HepG2 (cell line): ENCODE results near the gene GPT2. TPM values are rescaled to one million over a fixed set of nuclear protein-coding genes. Genes with fewer than 3 reads are reported as not detected.
A peak's percentile ranks its signal among the peaks of the same experiment; 100 is the strongest.

Experiments used
- ARNT2 ChIP-seq: sonication (generic); formaldehyde crosslinking; IDR thresholded peaks from 2 replicates; pipeline ENCODE4 v1.8.0; 2022; ENCODE audit warnings: mild to moderate bottlenecking, low read depth, missing genetic modification reagents, moderate library complexity
- CENPBD1 ChIP-seq: sonication (generic); formaldehyde crosslinking; IDR thresholded peaks from 2 replicates; pipeline ENCODE4 v1.8.0; 2022; ENCODE audit warnings: missing genetic modification reagents, low read depth, mild to moderate bottlenecking, borderline replicate concordance
- CSRNP1 ChIP-seq: sonication (generic); formaldehyde crosslinking; IDR thresholded peaks from 2 replicates; pipeline ENCODE4 v1.8.1; 2023; ENCODE audit warnings: mild to moderate bottlenecking, missing genetic modification reagents
- GMEB2 ChIP-seq: IDR thresholded peaks from 2 replicates; pipeline ENCODE4 v1.6.1; 2016; ENCODE audit warnings: missing biosample characterization, missing genetic modification reagents, low read depth
- HCFC1 ChIP-seq: fragments of 150-350 bp; IDR thresholded peaks from 2 replicates; pipeline ENCODE4 v1.6.1; 2014; ENCODE audit warnings: low read depth, low read length
- HOXA7 ChIP-seq: sonication (generic); formaldehyde crosslinking; IDR thresholded peaks from 2 replicates; pipeline ENCODE4 v1.8.1; 2022; ENCODE audit warnings: mild to moderate bottlenecking, missing genetic modification reagents, moderate library complexity
- KDM5A ChIP-seq: fragments of 200-600 bp; sonication (generic); IDR thresholded peaks from 2 replicates; pipeline ENCODE4 v1.7.0; 2018; ENCODE audit warnings: antibody characterized with exemption, mild to moderate bottlenecking, low read length, borderline replicate concordance
- PAXIP1 ChIP-seq: sonication (generic); formaldehyde crosslinking; conservative IDR thresholded peaks from 2 replicates; pipeline ENCODE4 v1.4.0; 2020; ENCODE audit warnings: mild to moderate bottlenecking, missing genetic modification reagents, moderate library complexity
- POGK ChIP-seq: sonication (generic); formaldehyde crosslinking; conservative IDR thresholded peaks from 2 replicates; pipeline ENCODE4 v1.8.0; 2022; ENCODE audit warnings: mild to moderate bottlenecking, moderate library complexity, missing genetic modification reagents
- UBTF ChIP-seq: sonication (generic); formaldehyde crosslinking; IDR thresholded peaks from 2 replicates; pipeline ENCODE4 v1.4.0; 2020; ENCODE audit warnings: mild to moderate bottlenecking, missing genetic modification reagents
- ZBTB46 ChIP-seq: sonication (generic); formaldehyde crosslinking; IDR thresholded peaks from 2 replicates; pipeline ENCODE4 v1.4.0; 2020; ENCODE audit warnings: mild to moderate bottlenecking, missing genetic modification reagents, borderline replicate concordance
- ZNF263 ChIP-seq: sonication (generic); formaldehyde crosslinking; IDR thresholded peaks from 2 replicates; pipeline ENCODE4 v1.4.0; 2020; ENCODE audit warnings: missing genetic modification reagents
- ZNF564 ChIP-seq: sonication (generic); formaldehyde crosslinking; IDR thresholded peaks from 2 replicates; pipeline ENCODE4 v1.8.1; 2023; ENCODE audit warnings: mild to moderate bottlenecking, missing genetic modification reagents
- polyA plus RNA-seq, 8 experiments: library from polyadenylated mRNA; depleted of rRNA in 3 of 8; stranded (reverse) in 7 of 8; unstranded in 1 of 8; fragments of >200 nt; fragmentation: Illumina TruSeq in 4 of 8; extraction: Trizol in 4 of 8; gene quantifications; 2 replicates each; pipeline versions ENCODE4 v1.2.1 to v1.2.3, GENCODE V29; 2011 to 2016; ENCODE audit warnings: low read depth in 4 of 8, missing spikeins in 1 of 8, mixed read lengths in 1 of 8; ENCODE audit not compliant: insufficient read depth in 1 of 8
- total RNA-seq, 5 experiments: library from RNA; depleted of rRNA; stranded (reverse); fragments of >200 nt; fragmentation: Illumina TruSeq; extraction: Trizol; gene quantifications; 2 replicates each; pipeline ENCODE4 v1.2.3, GENCODE V29; 2016; ENCODE audit warnings: low read depth in 1 of 5

The GPT2 gene
- total and polyA plus RNA-seq, 2 of the 13 experiments (the other 11 are each of a cell fraction or from before 2014, with no cell fraction given), result 138 to 267 TPM

GRCh38 chr16:46884513-46885293 is 541 bp downstream of the GPT2 start (continued):
- TF ChIP-seq UBTF (CRISPR knock-in tag), result 0 out of 2 replicates have a peak, but pooled peaks have one; percentile 66
- TF ChIP-seq HCFC1, result no peak
- TF ChIP-seq CENPBD1 (CRISPR knock-in tag), result no peak
- no peak for TF ChIP-seq ZNF263 (CRISPR knock-in tag)
- peak; percentile 73; the same call in 1 of the 2 replicates for TF ChIP-seq ZBTB46
- TF ChIP-seq CSRNP1 (CRISPR knock-in tag), result no peak
- no peak for TF ChIP-seq PAXIP1
- no peak for TF ChIP-seq GMEB2
- TF ChIP-seq ARNT2 (CRISPR knock-in tag), result no peak; the same call in 1 of the 2 replicates
- no peak for TF ChIP-seq HOXA7 (CRISPR knock-in tag)
- TF ChIP-seq KDM5A, result no peak
- TF ChIP-seq POGK (CRISPR knock-in tag), result peak; percentile 34; the same call in 1 of the 2 replicates
- no peak for TF ChIP-seq ZNF564 (CRISPR knock-in tag)
